Effector memory CD4-positive, alpha-beta T cell (primary cell): ENCODE measurements around the gene RHOF.

Source experiments
- DNase-seq, 3 donors: peaks; one replicate each; pipeline ENCODE4 v3.0.0-alpha.2; 2020
- H3K27ac ChIP-seq: 2 replicates; pipeline ENCODE4 v1.7.0; 2013; ENCODE audit warnings: mild to moderate bottlenecking, low read length, moderate library complexity; ENCODE audit not compliant: insufficient read depth, poor library complexity, severe bottlenecking
- H3K27me3 ChIP-seq: replicated peaks from 2 replicates; pipeline ENCODE4 v1.7.0; 2013; ENCODE audit warnings: mild to moderate bottlenecking, low read length; ENCODE audit not compliant: insufficient read depth, control insufficient read depth, poor library complexity, severe bottlenecking
- H3K36me3 ChIP-seq: 2 replicates; pipeline ENCODE4 v1.7.0; 2013; ENCODE audit warnings: mild to moderate bottlenecking, low read length, moderate library complexity; ENCODE audit not compliant: control insufficient read depth, insufficient read depth
- H3K4me1 ChIP-seq: 2 replicates; pipeline ENCODE4 v1.7.0; 2013; ENCODE audit warnings: low read length, mild to moderate bottlenecking; ENCODE audit not compliant: control insufficient read depth, insufficient read depth, poor library complexity, severe bottlenecking
- H3K4me3 ChIP-seq: 2 replicates; pipeline ENCODE4 v1.7.0; 2013; ENCODE audit warnings: low read length, low read depth, mild to moderate bottlenecking; ENCODE audit not compliant: insufficient read depth, poor library complexity, severe bottlenecking
- H3K9me3 ChIP-seq: 2 replicates; pipeline ENCODE4 v1.7.0; 2013; ENCODE audit warnings: mild to moderate bottlenecking, low read length, moderate library complexity; ENCODE audit not compliant: control insufficient read depth

Gene RHOF

DNA sequence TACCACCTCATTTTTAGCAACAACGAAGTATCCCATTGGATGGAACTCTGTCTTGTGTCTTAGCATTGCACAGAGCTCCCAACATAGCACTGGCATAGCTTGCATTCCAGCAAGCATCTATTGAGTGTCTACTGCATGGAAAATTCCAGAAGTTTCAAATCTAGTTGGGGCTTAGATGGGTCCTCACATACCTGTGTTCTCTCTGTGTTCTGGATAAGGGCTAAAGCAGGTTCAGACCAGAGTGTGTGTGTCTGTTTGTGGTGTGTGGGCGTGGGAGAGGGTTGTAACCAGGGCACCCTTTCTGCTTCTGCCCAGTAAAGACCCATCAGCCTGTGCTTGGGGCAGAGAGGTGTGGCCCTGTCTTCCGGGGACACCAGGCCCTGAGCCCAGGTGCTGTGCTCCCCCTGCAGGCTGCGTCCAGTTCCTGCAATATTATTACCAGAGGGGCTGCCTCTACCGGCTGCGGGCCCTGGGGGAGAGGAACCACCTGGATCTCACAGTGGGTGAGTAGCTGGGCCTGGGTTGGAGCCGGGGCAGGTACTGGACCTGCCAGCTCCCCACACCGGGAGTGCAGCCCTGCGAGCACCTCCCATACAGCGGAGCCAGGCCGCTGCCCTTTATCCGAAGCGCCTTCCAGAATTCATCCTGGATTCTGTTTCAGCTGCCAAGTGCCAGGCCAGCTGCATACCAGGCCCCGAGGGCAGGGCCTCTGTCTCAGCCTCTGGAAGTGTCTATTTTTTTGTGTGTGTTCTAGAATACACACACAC, 20.3 kb downstream of the RHOF start:
- H3K4me1 ChIP-seq: peaks cover 12% of the 10 kb centered on the region
- no peak overlapping the region for H3K27ac ChIP-seq
- no peaks in the 10 kb centered on the region for H3K36me3 ChIP-seq
- H3K9me3 ChIP-seq: no peaks in the 10 kb centered on the region
- no peaks in the 10 kb centered on the region for H3K27me3 ChIP-seq
- H3K4me3 ChIP-seq: no peak overlapping the region
- peak; percentile 59 to 71 (median 64) for DNase-seq

GRCh38 chr12:121770813-121771625, 22.5 kb downstream of the RHOF start:
- Histone ChIP-seq H3K4me3 (no peak overlapping the region), H3K4me1 (peaks cover 6% of the 10 kb centered on the region), H3K27me3 (no peaks in the 10 kb centered on the region), H3K27ac (no peak overlapping the region), H3K9me3 (no peaks in the 10 kb centered on the region), H3K36me3 (no peaks in the 10 kb centered on the region)
- no peak for DNase-seq

DNA sequence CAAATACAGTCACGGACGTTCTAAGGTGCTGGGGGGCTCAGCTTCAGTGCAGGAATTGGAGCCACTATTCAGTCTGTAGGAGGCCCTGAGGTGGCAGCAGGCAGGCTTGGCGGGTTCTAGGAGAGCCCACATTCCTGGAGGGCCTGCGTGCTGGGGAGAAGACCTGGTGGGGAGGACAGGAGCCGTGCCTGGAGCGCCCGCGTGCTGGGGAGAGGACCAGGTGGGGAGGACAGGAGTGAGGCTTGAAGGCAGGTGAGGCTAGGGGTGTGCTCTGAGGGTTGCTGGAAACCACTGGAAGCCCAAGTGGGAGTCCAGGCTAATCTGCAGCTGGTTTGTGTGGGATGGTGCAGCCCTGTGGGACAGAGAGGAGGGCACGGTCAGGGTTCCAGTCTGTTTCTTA, 23.1 kb downstream of the RHOF start:
- DNase-seq: no peak
- peaks cover 6% of the 10 kb centered on the region for H3K4me1 ChIP-seq
- H3K27ac ChIP-seq: no peak overlapping the region
- no peak overlapping the region for H3K4me3 ChIP-seq
- no peaks in the 10 kb centered on the region for H3K27me3 ChIP-seq
- H3K36me3 ChIP-seq: no peaks in the 10 kb centered on the region
- no peaks in the 10 kb centered on the region for H3K9me3 ChIP-seq

GRCh38 chr12:121769831-121770301, 23.6 kb downstream of the RHOF start:
- Histone ChIP-seq H3K4me3 (no peak overlapping the region), H3K27ac (no peak overlapping the region), H3K27me3 (no peaks in the 10 kb centered on the region), H3K9me3 (no peaks in the 10 kb centered on the region), H3K4me1 (peaks cover 6% of the 10 kb centered on the region), H3K36me3 (no peaks in the 10 kb centered on the region)
- DNase-seq: no peak

DNA sequence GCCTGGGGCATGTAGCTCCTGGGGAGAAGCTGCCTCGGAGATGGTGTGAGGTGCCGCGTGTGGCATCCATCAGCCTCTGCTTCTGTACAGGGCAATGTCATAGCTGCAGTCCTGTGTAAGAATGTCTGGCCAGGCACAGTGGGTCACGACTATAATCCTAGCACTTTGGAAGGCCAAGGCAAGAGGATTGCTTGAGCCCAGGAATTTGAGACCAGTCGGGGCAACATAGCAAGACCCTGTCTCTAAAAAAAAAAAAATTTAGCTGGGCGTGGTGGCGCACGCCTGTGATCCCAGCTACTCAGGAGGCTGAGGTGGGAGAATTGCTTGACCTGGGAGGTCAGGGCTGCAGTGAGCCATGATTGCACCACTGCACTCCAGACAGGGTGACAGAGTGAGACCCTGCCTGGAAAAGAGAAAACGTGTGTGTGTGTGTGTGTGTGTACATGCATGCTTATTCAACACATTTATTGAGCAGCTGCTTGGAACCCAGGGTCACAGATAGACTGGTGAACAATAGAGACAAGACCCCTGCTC, 24.1 kb downstream of the RHOF start:
- H3K36me3 ChIP-seq: no peaks in the 10 kb centered on the region
- H3K9me3 ChIP-seq: no peaks in the 10 kb centered on the region
- DNase-seq: no peak
- no peak overlapping the region for H3K4me3 ChIP-seq
- peaks cover 6% of the 10 kb centered on the region for H3K4me1 ChIP-seq
- no peak overlapping the region for H3K27ac ChIP-seq
- H3K27me3 ChIP-seq: no peaks in the 10 kb centered on the region

GRCh38 chr12:121767525-121768016, 25.9 kb downstream of the RHOF start:
- Histone ChIP-seq H3K36me3 (no peaks in the 10 kb centered on the region), H3K9me3 (no peaks in the 10 kb centered on the region), H3K4me3 (no peak overlapping the region), H3K4me1 (no peaks in the 10 kb centered on the region), H3K27ac (no peak overlapping the region), H3K27me3 (no peaks in the 10 kb centered on the region)
- no peak for DNase-seq

DNA sequence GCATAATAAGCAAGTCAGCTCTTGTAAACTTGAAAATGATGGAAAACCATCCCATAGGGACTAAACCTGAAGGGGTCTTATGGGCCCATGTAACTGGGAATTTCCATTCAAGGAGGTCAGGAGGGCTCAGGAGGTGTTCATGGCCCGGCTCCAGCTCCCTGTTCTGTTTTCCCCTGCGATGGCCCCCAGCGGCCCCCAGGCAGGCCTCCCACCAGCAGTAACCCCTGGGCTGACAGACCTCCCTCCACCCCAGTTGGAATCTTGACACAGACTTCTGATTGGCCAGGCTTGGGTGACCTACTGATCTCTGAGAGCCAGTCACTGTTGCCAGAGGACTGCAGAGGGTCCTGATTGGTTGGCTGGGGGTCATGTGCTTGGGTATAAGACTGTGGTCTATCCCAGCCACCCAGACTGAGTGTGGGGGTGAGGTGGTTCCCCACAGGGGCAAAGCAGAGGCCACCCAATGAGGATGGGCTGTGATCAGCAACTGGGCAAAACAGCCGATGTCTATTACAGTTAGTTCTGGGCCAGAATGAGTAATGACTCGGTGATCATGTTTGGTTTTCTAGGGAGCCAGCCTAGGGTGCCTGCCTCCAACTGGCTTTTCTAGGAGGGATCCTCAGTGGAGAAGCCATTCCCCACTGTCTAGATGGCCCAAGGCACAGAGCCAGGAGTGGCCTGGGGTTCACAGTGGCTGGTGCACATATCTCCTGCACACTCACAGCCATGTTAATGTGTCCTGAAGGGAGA, 27.0 kb downstream of the RHOF start:
- no peak overlapping the region for H3K27ac ChIP-seq
- no peaks in the 10 kb centered on the region for H3K4me1 ChIP-seq
- no peaks in the 10 kb centered on the region for H3K9me3 ChIP-seq
- H3K27me3 ChIP-seq: no peaks in the 10 kb centered on the region
- H3K4me3 ChIP-seq: no peak overlapping the region
- no peaks in the 10 kb centered on the region for H3K36me3 ChIP-seq
- no peak for DNase-seq

DNA sequence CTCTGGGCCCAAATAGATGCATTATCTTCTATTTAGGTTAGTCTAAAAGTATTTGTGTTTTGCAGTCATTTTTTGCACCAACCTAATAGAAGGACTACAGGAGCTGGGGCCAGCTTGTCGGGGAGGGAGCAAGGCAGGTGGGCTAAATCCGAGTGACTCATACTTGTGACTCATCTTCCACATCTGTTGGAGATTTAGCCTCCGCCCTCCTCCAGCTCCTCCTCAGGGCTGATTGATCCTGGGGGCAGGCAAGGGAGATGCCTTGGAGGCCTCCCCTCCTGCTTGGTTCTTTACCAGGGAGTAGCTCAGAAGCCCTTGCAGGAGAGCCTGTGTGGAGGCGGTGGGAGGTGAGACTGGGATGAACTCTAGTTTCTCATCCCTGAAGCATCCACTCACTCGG, 27.9 kb downstream of the RHOF start:
- no peaks in the 10 kb centered on the region for H3K4me1 ChIP-seq
- no peaks in the 10 kb centered on the region for H3K36me3 ChIP-seq
- no peak overlapping the region for H3K4me3 ChIP-seq
- no peaks in the 10 kb centered on the region for H3K27me3 ChIP-seq
- H3K27ac ChIP-seq: no peak overlapping the region
- no peak for DNase-seq
- no peaks in the 10 kb centered on the region for H3K9me3 ChIP-seq

DNA sequence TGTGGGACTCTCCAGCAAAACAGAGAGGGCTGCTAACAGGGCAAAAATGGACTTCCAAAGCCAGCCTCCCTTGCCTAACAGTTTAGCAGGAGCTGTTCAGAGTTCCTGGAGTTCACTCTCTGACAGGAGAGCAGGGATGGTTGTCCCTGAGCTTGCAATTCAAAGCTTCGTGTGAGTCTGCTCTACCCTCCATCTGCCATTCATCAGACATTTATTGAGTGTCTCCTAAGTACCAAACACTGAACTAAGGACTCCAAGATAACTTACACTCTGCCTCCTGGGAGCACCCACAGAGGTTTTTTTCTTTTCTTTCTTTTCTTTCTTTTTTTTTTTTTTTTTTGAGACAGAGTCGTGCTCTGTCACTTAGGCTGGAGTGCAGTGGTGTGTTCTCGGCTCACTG, 28.7 kb downstream of the RHOF start:
- no peaks in the 10 kb centered on the region for H3K4me1 ChIP-seq
- H3K27ac ChIP-seq: no peak overlapping the region
- no peaks in the 10 kb centered on the region for H3K36me3 ChIP-seq
- no peaks in the 10 kb centered on the region for H3K9me3 ChIP-seq
- no peak for DNase-seq
- no peaks in the 10 kb centered on the region for H3K27me3 ChIP-seq
- H3K4me3 ChIP-seq: no peak overlapping the region
